ENCODE measurements around the gene S100A10.

The S100A10 gene, protein sequence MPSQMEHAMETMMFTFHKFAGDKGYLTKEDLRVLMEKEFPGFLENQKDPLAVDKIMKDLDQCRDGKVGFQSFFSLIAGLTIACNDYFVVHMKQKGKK

DNA sequence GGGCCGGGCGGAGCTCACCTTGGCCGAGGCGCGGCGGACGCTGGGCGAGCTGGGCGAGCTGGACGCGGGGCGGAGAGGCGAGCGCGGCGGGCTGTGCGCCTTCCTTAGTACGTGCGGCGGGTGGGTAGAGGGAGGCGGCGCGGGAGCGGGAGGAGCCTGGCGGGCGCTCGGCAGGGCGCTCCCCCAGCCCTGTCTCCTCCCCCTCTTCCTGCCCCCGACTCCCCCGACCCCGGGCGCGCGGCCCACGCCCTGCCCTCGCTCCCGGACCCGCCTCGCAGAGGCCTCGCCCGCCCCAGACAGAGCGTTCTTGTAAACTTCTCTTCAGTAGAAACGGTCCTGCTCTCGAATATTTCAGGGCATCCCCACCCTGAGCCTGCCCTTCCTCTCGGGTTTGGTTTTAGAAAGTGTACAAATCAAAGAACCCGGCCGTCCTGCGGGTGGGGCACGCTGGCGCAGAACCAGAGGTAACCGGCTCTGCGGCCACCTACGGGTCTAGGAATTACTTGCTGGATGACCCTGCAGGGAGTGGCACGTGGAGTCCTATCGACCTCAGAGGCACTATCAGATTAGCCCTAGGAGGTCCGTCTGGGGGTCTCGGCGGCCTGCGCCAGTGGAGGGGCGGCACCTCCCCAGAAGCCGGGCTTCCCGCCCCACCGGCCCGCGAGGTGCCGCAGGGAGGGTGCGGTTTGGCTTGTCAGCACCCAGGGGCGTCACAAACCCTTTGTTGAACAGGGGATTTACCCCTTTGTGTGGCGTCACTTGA, at the start of gene S100A10:
Gene S100A10 (minus strand): TSS at position 126 of the 763 bp plus-strand sequence. CDS start 7,629 bp downstream, outside the sequence.
- peak; percentile 69 for DNase-seq

DNA sequence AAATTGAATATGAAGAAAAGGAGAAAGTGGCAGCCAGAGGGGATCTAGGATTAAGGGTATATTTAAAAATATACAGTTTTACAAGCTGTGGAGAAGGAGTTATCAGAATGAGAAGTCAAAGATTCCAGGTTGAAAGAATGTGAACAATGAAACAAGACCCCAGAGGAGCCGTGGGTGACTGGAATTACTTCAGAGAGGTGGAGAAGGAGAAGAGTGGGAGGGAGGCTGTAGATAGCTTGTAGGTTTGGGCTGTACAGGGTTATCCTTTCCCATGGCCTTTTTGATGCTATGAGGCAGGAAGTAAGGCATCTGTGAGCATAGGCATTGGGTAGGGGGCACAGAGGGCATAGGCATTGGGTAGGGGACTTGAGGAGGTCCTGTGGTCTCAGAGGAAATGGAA, 48.4 kb upstream of the S100A10 start:
- no peak for DNase-seq

DNA sequence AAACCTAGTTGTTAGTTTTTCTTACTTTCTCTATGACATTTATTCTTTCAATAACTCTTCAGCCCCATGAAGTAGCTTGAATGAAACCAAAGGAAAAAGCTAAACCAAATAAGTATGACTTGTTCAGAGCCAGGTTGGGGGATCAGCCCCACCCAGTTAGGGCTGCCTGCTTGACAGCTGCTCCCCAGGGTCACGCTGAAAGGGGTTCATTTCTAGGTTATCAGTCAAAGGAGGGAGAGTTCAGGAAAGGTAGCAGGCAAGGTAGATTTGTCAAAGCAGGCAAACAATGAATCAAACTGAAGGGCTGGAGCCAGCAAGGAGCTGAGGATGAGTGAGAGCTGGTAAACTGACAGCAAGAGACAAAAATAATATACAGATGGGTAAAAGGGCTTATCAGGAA, 46.2 kb upstream of the S100A10 start:
- no peak for DNase-seq

DNA sequence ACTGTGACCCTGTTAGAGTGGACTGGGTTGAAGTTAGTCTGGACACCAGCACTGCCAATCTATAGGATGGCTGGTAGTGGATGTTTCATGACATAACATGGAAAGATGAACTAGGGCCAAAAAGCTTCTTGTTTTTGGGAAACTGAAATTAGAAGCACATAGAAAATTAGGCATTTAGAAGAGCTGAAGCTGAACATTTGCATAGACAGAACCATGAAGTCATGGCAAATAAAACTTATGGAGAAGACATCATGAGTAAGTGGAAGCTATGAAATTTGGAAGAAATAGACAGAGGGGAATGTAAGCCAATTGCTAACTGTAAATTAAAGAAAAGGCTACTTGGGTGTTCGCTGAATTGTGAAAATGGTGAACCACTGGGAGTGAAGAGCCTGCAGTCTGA, 45.8 kb upstream of the S100A10 start:
- no peak for DNase-seq

DNA sequence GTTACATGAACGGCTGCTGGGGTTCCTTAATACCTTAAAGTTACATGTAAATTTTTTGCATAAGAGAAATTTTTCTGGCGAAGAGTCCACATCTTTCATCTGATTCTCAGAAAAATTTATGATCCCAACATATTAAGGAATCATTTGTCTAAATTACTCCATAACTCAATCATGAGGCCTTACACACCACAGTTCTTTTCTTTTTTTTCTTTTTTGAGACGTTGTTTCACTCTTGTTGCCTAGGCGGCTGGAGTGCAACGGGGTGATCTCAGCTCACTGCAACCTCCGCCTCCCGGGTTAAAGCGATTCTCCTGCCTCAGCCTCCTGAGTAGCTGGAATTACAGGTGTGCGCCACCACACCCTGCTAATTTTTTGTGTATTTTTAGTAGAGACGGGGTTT, 45.2 kb upstream of the S100A10 start:
- DNase-seq, result no peak

DNA sequence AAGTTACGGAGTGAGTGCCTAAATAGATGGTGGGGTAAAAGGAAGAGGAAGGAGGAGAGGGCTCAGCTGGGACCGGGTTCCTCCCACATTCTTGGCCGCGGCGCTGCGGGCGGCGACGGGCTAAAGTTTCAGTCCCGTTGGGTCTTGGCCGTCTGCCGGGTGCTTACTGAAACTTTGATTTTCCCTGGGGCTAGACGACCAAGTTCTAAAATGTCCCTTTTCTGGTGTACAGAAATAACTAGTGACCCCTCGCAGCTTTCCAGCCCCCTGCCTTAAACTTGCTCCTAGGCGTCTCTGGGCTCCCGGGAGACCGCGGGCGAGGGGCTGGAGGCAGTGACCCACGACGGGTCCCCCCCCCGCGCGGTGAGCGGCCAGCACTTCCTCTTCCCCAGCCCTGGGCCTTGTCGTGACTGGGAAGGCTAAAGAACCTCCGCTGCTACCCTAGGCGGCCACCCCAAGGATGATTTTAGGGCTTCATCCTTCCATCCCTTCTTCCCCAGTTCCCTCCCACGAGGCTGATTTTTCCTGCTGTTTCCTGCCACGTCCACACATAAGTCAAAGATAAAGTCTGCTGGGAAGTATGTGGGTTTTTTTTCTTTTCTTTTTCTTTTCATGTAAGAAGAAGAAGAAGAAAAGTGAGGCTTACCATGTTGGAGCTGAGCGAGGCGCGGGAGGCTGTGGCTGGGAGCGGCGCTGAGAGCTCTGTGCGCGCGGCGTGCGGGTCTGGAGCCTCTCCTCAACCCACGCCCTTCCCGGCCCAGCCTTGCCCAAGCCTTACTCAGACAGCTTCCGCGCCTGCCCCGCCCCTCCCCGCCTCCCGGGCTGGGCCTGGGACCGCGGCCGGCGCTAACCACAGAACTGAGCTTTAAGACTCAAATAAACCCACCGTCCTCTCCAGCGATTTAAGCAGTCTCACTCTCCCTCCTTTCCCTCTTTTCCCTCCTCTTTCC, 42.9 kb upstream of the S100A10 start, which contains the start of gene S100A11:
Gene S100A11 (minus strand): TSS at position 738 of the 950 bp plus-strand sequence. CDS start 89 bp downstream, at position 649.
- DNase-seq, result peak; percentile 81

DNA sequence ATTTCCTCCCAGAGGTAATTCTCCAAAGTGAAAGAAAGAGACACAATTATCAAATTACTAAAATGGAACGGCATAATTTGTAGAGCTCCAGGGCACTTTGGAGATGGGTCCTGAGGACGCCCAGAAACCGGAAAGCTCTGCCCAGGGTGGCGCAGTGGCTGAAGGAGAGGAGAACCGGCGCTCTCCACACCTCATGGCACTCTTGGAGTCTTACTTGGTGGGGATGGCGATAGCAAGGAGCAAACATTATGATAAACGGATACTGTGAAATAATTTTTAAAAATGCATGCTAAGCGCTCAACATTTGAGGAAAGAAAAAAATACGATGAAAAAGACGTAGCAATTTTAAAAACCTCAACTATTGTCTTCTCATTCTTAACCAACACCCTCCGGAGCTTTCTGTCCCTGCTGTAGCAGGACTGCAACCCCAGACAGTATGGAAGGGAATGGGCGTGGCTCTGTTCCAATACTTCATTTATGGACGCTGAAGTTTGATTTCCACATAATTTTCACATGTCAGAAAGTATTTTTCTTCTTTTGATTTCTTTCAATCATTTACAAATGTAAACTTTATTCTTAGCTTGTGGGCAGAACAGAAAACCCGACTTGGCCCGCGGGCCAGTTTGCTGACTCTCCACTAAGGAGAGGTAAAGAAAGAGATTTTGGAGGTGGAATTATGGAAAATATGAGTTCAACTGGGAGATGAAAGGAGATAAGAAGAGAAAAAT, 42.0 kb upstream of the S100A10 start:
- no peak for DNase-seq

DNA sequence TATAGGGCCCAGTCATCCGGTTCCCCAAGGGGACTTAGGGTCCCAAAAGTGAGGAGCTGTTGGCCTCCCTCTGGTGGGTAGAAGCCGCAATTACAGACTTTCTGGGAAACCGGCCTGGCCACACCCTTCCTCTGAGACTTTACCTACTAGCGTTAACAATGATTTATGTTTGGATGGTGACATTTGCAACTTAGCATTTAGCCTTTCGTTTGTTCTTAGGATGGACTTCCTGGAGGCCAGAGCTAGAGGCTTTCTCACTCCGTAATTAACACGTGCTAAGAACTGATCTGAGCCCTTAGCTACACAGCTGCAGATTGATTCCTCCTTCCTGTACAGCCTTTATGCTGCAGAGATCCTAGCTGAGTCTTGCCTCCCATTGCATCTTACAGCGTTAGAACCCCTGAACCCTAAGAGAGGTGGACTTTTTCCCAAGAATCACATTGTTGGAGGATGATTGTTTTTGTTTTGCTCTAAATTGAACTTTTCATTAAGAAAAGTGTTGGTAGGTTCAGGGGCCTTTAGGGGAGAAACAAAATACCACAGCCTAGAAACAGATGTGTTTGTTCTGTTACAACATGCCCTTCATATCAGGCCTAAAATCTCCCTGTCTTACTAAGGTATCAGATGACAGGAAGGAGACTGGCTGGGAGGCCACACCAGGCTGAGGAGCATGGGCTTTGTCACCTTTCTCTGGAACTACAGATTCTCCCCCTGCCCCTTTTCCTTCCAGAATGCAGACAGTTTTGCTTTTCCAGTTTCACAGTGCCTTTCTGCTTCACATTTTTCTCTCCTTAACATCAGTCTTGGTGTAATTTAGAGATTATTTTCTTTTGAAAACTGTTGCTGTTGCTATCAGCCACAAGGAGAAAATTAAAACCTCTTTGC, 41.2 kb upstream of the S100A10 start:
- peak; percentile 60 for DNase-seq

DNA sequence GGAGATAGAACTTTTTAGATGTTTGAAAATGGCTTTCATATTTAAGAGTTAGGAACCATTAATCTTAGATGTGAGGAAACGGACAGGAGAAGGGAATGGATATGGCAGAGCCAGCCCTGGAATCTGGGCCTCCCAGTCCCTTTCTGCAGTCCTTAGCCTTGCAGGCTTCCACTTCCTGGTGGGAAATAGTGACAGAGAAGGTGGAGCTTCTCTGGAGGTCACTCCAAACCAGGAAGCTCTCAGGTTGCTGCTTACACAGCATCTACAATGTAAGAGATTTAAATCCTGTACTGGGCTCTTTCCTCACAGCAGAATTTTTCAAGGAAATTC, 40.6 kb upstream of the S100A10 start:
- DNase-seq, result no peak

DNA sequence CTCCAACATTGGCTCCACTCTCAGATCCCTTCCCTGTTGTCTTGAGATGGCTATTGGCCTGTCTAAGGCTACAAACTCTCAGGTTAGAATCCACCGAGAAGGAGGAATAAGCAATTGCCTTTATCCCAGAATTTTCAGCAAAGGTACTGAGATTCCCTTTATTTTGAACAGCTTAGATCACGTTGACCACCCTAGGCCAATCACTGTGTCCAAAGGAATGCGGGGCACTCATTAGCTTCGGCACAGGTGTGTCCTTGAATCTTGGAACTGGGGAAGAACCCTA, 36.2 kb upstream of the S100A10 start:
- DNase-seq, result no peak

DNA sequence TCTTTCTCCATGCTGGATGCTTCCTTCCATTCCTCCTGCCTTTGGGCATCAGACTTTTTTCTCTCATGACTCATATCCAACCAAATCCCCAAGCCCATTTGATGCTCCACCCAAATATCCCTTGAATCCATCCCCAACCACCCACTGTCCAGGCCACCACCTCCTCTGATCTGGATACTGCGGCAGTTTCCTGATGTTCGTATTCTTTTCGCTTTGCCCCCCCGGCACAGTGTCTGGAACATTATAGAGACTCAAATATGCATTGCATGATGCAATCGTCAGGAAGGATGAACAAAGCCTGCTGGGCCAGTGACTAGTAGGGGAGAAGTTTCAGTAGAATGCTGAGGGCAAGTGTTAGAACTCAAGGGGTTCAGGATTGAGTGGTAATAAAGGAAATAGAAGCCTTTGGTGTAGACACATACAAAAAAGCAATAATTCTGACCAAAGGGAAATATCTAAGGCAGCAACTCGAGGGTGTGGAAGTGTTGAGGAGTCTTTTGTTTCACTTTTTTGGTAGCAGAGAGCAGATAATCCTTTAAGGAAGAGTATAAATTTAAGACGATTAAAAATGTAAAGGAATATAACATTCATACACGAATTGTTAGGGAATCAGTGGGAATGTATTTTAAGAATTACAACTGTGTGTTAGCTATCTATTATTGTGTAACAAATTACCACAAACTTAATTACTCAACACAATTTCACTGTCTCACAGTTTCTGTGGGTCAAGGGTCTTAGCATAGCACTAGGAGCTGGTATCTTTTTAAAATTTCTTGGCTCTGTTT, 35.7 kb upstream of the S100A10 start:
- DNase-seq, result peak; percentile 15

DNA sequence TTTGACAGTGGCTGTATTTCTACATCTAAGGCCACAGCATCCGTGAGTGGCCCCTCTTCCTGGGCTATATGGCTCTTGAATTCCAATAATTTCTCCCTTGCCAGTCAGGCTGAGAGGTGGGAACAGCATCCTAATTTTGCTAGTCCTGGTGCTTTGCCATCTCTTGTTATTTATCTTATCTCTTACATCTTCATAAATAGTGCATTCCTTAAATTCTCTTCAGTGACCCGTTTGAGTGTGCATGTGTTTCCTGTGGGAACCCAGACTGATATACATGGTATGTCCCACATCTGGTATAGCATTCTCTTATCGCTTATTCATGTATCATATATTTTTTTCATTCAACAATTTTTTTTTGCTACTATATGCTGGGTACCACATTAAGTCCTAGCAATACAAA, 33.2 kb upstream of the S100A10 start:
- no peak for DNase-seq

DNA sequence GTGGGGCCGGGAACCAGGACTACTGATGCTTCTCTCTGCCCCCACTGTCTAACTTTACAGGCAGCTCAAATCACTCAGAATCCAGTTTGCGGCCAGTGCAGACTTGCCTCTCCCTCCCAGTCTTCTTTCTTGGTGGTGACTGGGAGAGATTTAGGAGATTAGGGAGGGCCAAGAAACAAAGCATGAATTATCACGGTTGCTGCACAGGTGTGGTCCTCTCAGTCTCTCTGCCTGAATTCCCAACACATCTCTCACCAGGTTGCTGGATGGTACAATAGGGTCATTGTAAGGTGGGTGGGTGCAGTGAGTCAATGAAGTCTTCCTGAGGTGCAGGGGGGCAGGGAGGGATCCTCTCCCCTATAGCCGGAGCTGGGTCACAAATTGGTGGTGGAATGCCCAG, 30.6 kb upstream of the S100A10 start:
- no peak for DNase-seq

DNA sequence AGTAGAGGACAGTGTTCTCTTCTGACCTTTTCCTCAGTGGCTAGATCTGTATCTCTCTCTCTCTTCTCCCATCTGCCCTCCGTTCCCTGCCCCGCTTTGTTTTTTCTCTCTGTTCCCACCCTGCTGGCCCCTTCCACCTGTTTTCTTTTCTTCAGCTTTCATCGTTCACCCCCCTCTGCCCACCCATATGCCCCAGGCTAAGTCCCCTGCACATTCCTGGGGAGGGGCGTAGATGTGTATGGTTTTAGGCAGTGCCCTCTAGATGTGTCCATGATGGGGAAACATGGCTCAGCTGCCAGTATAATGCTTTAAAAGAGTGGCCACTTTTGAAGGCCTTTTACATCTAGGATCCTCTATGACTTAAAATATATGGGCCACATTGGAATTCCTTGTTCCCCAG, 29.6 kb upstream of the S100A10 start:
- DNase-seq, result no peak

DNA sequence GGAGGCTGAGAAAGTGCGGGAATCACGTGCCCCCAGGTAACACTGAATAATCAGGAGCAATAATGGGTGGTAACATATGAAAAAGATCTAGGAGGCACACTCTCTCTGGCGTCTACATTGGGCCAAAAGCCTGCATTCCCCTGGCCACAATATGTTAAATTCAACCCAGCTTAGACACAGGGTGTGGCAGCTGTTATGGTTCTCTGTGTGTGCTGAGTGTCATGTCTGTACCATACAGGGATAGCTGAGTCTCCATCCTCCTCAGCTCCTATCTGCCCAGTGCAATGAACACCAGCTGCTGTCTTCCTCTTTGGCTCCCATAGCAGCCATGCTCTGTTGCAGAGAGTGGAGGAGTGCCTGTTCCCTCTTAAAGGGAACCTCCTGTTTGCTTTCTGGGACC, 28.8 kb upstream of the S100A10 start:
- no peak for DNase-seq

DNA sequence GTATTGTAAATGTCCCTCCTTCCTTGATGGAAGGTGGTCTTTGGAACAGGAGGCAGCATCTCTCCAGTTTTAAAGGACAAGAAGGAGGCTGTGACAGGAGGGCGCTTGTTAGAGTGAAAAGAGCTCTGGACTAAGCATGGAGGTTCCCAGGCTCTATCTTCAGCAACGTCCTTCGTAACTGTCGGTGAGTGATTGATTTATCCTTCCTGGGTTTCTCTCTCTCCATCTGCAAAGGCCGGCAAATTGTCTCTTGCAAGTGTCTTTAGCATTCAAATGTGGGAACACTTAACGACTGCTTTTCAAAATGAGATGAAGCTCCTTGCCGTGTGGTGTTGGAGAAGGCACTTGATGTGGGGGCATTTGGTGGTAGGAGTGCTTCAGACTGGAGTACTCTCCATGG, 27.9 kb upstream of the S100A10 start:
- DNase-seq, result no peak

DNA sequence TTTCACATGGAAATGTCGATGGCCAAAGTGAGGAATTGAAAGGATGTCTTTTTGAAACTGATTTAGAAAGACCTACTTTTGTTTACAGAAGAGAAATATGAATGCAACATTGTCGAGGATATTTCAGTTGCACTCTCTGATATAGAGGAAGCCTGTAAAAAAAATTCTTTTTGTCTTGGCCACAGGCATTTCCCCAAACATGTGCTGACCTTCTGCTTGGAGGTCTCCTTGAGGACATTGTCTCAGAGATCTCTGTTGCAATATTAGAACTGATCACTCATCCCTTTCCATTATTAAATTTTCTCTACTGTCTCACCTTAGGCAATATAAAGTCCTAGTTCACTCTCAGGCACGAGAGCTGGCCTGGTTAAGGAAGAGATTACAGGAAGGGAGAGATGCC, 27.2 kb upstream of the S100A10 start:
- no peak for DNase-seq

DNA sequence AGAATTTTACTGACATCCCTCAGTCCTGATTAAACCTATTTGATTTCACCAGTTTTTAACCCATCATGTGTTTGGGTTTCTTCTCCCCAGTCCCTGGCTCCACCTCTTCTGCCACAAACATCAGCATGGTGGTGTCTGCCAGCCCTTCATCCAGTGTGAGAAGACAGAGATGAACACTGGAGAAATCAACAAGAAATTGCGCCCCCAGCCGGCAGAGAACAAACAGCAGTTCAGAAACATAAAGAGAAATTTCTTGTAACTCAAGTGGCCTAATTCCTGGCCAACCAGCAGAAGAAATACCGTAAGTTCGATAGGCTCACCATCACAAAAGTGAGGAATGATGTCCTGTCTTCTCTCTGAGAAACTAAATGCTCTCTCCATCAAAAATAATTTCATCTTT, 24.9 kb upstream of the S100A10 start:
- DNase-seq, result peak; percentile 9

DNA sequence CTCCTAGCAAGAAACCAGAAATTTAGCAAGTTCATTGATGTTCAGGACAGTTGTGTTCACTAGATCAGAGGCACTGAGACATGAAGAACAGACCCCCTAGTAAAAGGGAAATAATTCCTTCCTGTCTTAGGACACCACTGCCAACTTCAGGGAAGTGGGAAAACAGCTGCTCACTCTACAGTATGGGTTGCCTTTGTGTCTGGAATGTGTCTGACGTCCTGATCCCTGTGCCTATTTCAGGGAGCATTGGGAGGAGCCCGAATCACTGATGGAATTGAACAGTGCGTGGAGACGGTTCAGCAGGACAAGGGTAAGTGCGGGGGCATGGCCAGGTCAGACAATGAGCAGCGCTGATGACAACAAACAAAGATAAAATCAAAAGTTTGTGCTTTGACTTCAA, 22.1 kb upstream of the S100A10 start:
- no peak for DNase-seq

DNA sequence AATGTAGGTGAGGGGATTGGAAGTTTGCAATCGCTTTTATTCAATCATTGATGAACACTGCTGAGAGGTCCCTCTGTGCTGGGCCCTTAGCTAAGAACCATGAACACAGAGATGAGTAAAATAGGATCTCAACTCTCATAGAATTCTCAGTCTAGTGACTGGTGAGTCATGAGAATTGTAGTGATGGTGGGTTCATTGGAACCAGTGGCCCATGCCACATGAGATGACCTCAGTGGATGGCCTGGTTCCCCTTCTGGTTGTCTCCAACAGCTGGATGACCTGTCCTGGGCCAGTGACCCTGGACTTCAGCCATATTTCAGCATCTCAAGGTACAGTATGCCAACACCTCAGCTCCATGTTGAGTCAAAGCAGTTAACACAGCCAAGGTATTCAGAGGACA, 21.3 kb upstream of the S100A10 start:
- DNase-seq, result no peak

DNA sequence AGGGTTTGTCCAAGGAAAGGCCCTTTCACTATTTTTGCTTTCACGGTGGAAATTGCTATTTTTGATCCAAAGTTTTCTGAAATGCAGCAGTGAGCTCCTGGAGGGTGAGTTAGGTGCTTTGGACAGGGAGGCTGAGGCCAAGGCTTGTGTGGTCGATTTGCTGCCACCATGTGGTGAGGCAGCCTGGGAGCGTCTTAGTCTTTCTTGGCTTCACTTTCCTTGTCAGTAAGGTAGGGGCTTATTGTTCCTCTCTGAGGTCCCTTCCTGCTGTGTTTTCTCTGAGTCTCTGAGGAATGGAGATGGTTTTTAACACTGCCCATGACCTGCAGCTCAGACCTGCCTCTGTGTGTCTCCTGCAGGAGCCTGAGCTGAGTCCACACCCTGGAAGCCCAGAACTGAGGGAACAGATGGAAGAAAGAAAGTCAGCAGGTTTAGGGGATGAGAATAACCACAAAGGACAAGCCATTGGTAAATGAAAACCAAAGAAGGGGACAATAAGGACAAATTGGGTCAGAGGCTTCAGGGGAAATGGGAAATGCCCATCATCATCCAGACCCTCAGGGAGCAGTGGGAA, 20.1 kb upstream of the S100A10 start:
- peak; percentile 41 for DNase-seq
